Gastroesophageal sphincter (tissue), 4 donors: Measurements from ENCODE around the gene SEC14L3. TPM values are rescaled to one million over a fixed set of nuclear protein-coding genes. Genes with fewer than 3 reads are reported as not detected.

Source experiments
- ATAC-seq: fragments of 150-250 bp; one replicate; pipeline ENCODE4 v1.9.1; 2016; ENCODE audit warnings: mild to moderate bottlenecking, moderate library complexity
- H3K27ac ChIP-seq, 4 donors: fragments of 200-600 bp; sonication (generic) in 3 of 4; 1 replicate in 3 of 4; 2 replicates in 1 of 4; pipeline ENCODE4 v1.5.1; 2016 to 2019
- H3K27me3 ChIP-seq: fragments of 200-600 bp; sonication (generic); one replicate; pipeline ENCODE4 v1.5.1; 2019
- H3K36me3 ChIP-seq, 2 donors: fragments of 200-600 bp; sonication (generic); one replicate each; pipeline ENCODE4 v1.5.1; 2019; ENCODE audit warnings: control low read depth in 1 of 2
- H3K4me1 ChIP-seq, 3 donors: fragments of 200-600 bp; sonication (generic); 1 replicate in 2 of 3; 2 replicates in 1 of 3; pipeline ENCODE4 v1.5.1; 2016 to 2019; ENCODE audit warnings: control low read depth in 2 of 3
- H3K4me3 ChIP-seq, 2 donors: fragments of 200-600 bp; sonication (generic); one replicate each; pipeline ENCODE4 v1.5.1; 2019; ENCODE audit warnings: mild to moderate bottlenecking in 1 of 2, moderate library complexity in 1 of 2
- H3K9me3 ChIP-seq, 3 donors: fragments of 200-600 bp; sonication (generic); one replicate each; pipeline ENCODE4 v1.5.1; 2017 to 2019; ENCODE audit warnings: control low read depth in 2 of 3
- CTCF ChIP-seq, 4 experiments: fragments of 200-600 bp in 2 of 4; fragments of 450-650 bp in 2 of 4; sonication (generic) in 1 of 4; IDR thresholded peaks; one replicate each; pipeline ENCODE4 v1.5.1; 2017 to 2019; ENCODE audit warnings: antibody characterized with exemption in 4 of 4, mild to moderate bottlenecking in 2 of 4, moderate library complexity in 2 of 4
- EP300 ChIP-seq: sonication (generic); formaldehyde crosslinking; IDR thresholded peaks from one replicate; pipeline ENCODE4 v1.6.1; 2017; ENCODE audit warnings: antibody characterized with exemption, mild to moderate bottlenecking
- POLR2A ChIP-seq, 2 donors: fragments of 450-650 bp; IDR thresholded peaks; one replicate each; pipeline ENCODE4 v1.6.1; 2017; ENCODE audit warnings: antibody characterized with exemption in 2 of 2, mild to moderate bottlenecking in 2 of 2, moderate library complexity in 1 of 2
- POLR2AphosphoS5 ChIP-seq: sonication (generic); formaldehyde crosslinking; IDR thresholded peaks from one replicate; pipeline ENCODE4 v1.6.1; 2017; ENCODE audit warnings: antibody characterized with exemption
- WGBS, 2 donors: methylation state at CpG; one replicate each; pipeline ENCODE4 v1.1.5; 2018; ENCODE audit warnings: low coverage in 1 of 2; 5-methylcytosine and 5-hydroxymethylcytosine counted together
- total RNA-seq, 4 donors: library from RNA; depleted of rRNA; stranded (reverse); fragments of >200 nt; gene quantifications; one replicate each; pipeline ENCODE4 v1.1.0, GENCODE V29; 2016

SEC14L3 gene
- not detected for total RNA-seq

- peaks cover 45% of the 10 kb centered on the region for H3K27me3 ChIP-seq
- no peaks in the 10 kb centered on the region for H3K36me3 ChIP-seq
- no peak within 1 kb of the TSS for H3K27ac ChIP-seq
- no peak for ATAC-seq
- H3K4me3 ChIP-seq, result no peak within 1 kb of the TSS
- H3K4me1 ChIP-seq, result no peaks in the 10 kb centered on the region
- 40% methylated on average over 1 of the region's 13 CpGs; no CpG with 5 or more reads in 1 of the 2 donors for WGBS, 2 donors
- no peaks in the 10 kb centered on the region for H3K9me3 ChIP-seq
- TF ChIP-seq EP300 (no peak), POLR2A (IDR thresholded peaks at IDR 0.05) (no peak)
Observed at GRCh38 chr22:30471616-30472318, at the start of gene SEC14L3. Gene SEC14L3 (minus strand): TSS chr22:30472017. CDS start chr22:30471958, 59 bp downstream.

GRCh38 chr22:30519842-30520425 lies 48.1 kb upstream of the SEC14L3 start:
- no peak for ATAC-seq
- Histone ChIP-seq H3K4me1 (no peaks in the 10 kb centered on the region), H3K4me3 (no peak overlapping the region), H3K36me3 (no peaks in the 10 kb centered on the region), H3K9me3 (no peaks in the 10 kb centered on the region), H3K27me3 (peaks cover 30% of the 10 kb centered on the region), H3K27ac (no peak overlapping the region)
- 50 to 80% methylated on average over 1 of the region's 7 CpGs for WGBS, 2 donors
- TF ChIP-seq POLR2AphosphoS5, result no peak
- no peak for TF ChIP-seq EP300
- no peak for TF ChIP-seq POLR2A (IDR thresholded peaks at IDR 0.05)
- TF ChIP-seq CTCF (IDR thresholded peaks at IDR 0.05), result no peak

GRCh38 chr22:30516731-30517130 lies 44.9 kb upstream of the SEC14L3 start:
- ATAC-seq, result no peak
- TF ChIP-seq EP300 (no peak), POLR2AphosphoS5 (no peak), CTCF (IDR thresholded peaks at IDR 0.05) (no peak), POLR2A (IDR thresholded peaks at IDR 0.05) (no peak)
- 69 to 91% methylated on average over 3 to 4 of the region's 5 CpGs for WGBS, 2 donors

GRCh38 chr22:30516273-30516672 lies 44.5 kb upstream of the SEC14L3 start:
- peaks cover 19% of the 10 kb centered on the region for H3K27me3 ChIP-seq
- peaks cover 0 to 8% (median 0%) of the 10 kb centered on the region in 3 donors for H3K9me3 ChIP-seq
- WGBS, 2 donors, result 87 to 90% methylated on average over 3 to 5 of the region's 6 CpGs
- no peak overlapping the region for H3K27ac ChIP-seq
- ATAC-seq, result no peak
- no peaks in the 10 kb centered on the region for H3K4me1 ChIP-seq
- H3K4me3 ChIP-seq, result no peak overlapping the region
- no peaks in the 10 kb centered on the region for H3K36me3 ChIP-seq
- TF ChIP-seq POLR2A (IDR thresholded peaks at IDR 0.05), result no peak
- no peak for TF ChIP-seq POLR2AphosphoS5
- TF ChIP-seq CTCF (IDR thresholded peaks at IDR 0.05), result no peak
- no peak for TF ChIP-seq EP300

More at GRCh38 chr22:30516731-30517130, 44.9 kb upstream of the SEC14L3 start:
- Histone ChIP-seq H3K4me3 (no peak overlapping the region), H3K4me1 (no peaks in the 10 kb centered on the region), H3K27ac (no peak overlapping the region), H3K9me3 (peaks cover 0 to 8% (median 0%) of the 10 kb centered on the region in 3 donors), H3K27me3 (peaks cover 19% of the 10 kb centered on the region), H3K36me3 (no peaks in the 10 kb centered on the region)

GRCh38 chr22:30514252-30514651 lies 42.4 kb upstream of the SEC14L3 start:
- 100% methylated on average over 1 of the region's 4 CpGs; no CpG with 5 or more reads in 1 of the 2 donors for WGBS, 2 donors
- H3K9me3 ChIP-seq, result peaks cover 0 to 8% (median 0%) of the 10 kb centered on the region in 3 donors
- H3K27me3 ChIP-seq, result peaks cover 7% of the 10 kb centered on the region
- ATAC-seq, result no peak
- no peak overlapping the region for H3K27ac ChIP-seq
- no peak overlapping the region for H3K4me3 ChIP-seq
- TF ChIP-seq CTCF (IDR thresholded peaks at IDR 0.05) (no peak), POLR2A (IDR thresholded peaks at IDR 0.05) (no peak), EP300 (no peak), POLR2AphosphoS5 (no peak)
- no peaks in the 10 kb centered on the region for H3K4me1 ChIP-seq
- H3K36me3 ChIP-seq, result no peaks in the 10 kb centered on the region
